IPS-15b (cell line): ENCODE results near the gene CRYZL1.
"Not testable (repeated sequence)": the region's sequence is repeated elsewhere in the genome, so short reads cannot be mapped to it uniquely, and the experiment has no call there.

Source experiments
- H3K27me3 ChIP-seq: one replicate; pipeline ENCODE4 v1.6.1; 2013; ENCODE audit warnings: low read length; ENCODE audit not compliant: control insufficient read depth, insufficient read depth
- H3K36me3 ChIP-seq: one replicate; pipeline ENCODE4 v1.6.1; 2013; ENCODE audit warnings: low read length; ENCODE audit not compliant: control insufficient read depth, insufficient read depth
- H3K4me1 ChIP-seq: one replicate; pipeline ENCODE4 v1.6.1; 2013; ENCODE audit warnings: mild to moderate bottlenecking, low read length; ENCODE audit not compliant: control insufficient read depth, insufficient read depth
- H3K4me3 ChIP-seq: one replicate; pipeline ENCODE4 v1.5.1; 2013; ENCODE audit warnings: low read depth, low read length
- H3K9ac ChIP-seq: one replicate; pipeline ENCODE4 v1.6.1; 2013; ENCODE audit warnings: low read depth, mild to moderate bottlenecking, low read length
- H3K9me3 ChIP-seq: one replicate; pipeline ENCODE4 v1.6.1; 2013; ENCODE audit warnings: mild to moderate bottlenecking, low read length; ENCODE audit not compliant: control insufficient read depth, insufficient read depth

CRYZL1 gene

DNA sequence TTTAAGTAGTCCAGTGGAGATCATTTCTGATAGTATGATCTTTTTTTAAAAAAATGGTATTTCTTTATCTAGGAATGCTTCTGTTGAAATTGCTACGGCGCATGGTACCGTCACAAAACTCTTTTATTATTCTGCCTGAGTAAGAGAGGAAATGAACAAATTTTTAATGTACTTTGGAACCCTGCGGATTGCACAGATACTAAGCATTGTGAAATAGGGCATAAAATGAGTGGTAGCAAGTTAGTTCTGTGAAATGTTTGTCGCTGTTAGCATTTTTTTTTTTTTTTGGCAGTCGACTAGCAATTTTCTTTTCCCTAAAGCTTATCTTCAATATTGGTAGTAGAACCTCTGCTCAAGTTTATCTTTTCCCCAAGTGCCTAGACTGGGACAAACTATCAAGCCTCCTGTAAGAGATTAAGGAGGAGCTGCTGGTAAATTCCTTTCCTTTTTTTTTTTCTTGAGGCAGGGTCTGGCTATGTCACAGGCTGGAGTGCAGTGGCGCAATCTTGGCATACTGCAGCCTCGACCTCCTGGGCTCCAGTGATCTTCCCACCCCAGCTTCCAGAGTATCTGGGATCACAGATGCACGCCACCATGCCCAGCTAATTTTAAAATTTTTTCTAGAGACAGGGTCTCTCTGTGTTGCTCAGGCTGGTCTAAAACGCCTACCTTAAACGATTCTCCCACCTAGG lies 3.0 kb upstream of the CRYZL1 start:
- H3K27me3 ChIP-seq, result no peaks in the 10 kb centered on the region
- H3K36me3 ChIP-seq, result no peaks in the 10 kb centered on the region
- H3K9ac ChIP-seq, result no peak overlapping the region
- H3K4me1 ChIP-seq, result peaks cover 15% of the 10 kb centered on the region
- H3K4me3 ChIP-seq, result peak overlapping the region; percentile 88
- H3K9me3 ChIP-seq, result no peaks in the 10 kb centered on the region

GRCh38 chr21:33643658-33644311 lies 2.2 kb upstream of the CRYZL1 start:
- Histone ChIP-seq H3K36me3 (no peaks in the 10 kb centered on the region), H3K9me3 (no peaks in the 10 kb centered on the region), H3K9ac (peak overlapping the region; percentile 57), H3K4me3 (peak overlapping the region; percentile 88), H3K4me1 (peaks cover 11% of the 10 kb centered on the region), H3K27me3 (no peaks in the 10 kb centered on the region)

GRCh38 chr21:33642896-33643657 lies 1.5 kb upstream of the CRYZL1 start:
- Histone ChIP-seq H3K9me3 (no peaks in the 10 kb centered on the region), H3K36me3 (no peaks in the 10 kb centered on the region), H3K9ac (peak overlapping the region; percentile 57), H3K4me3 (peak overlapping the region; percentile 88), H3K27me3 (no peaks in the 10 kb centered on the region), H3K4me1 (peaks cover 11% of the 10 kb centered on the region)

DNA sequence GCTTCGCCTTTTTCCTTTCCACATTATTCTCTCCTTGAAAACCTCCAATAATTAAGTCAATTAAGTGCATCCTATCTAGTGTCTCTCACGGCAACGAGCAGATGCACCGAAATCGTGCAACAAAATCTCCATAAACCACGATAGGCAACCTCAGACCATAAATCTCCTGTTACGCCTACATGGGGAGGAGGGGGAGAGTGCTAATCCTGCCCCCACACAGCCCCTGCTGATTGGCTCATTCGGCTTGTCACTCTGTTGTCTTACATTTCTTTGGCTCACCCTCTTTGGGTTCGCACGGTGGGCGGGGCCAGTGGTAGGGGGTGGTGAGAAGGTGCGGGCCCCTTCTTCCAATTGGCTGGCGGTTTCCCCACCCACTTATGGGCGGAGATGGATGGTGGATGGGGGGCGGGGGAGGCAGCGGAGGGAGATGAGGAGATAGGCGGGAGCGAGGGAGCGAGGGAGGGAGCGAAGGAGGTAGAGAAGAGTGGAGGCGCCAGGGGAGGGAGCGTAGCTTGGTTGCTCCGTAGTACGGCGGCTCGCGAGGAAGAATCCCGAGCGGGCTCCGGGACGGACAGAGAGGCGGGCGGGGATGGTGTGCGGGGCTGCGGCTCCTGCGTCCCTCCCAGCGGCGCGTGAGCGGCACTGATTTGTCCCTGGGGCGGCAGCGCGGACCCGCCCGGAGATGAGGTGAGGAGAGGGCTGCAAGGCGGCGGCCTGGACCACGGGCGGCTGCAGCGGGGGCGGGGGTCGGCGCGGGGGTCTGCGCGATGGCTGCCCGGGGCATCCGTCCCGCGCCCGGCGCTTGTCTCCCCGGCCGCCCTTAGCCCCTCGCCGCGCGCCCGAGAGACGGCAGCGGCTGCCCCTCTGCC lies 720 bp upstream of the CRYZL1 start, which contains the start of gene ITSN1:
TSS of gene ITSN1 (plus strand) at position 475 of the 869 bp plus-strand sequence. CDS start 76,328 bp downstream, outside the sequence.
- no peaks in the 10 kb centered on the region for H3K36me3 ChIP-seq
- H3K4me1 ChIP-seq, result peaks cover 11% of the 10 kb centered on the region
- H3K4me3 ChIP-seq, result peak within 1 kb of the TSS; percentile 98
- H3K9me3 ChIP-seq, result no peaks in the 10 kb centered on the region
- no peaks in the 10 kb centered on the region for H3K27me3 ChIP-seq
- H3K9ac ChIP-seq, result peak within 1 kb of the TSS; percentile 97

DNA sequence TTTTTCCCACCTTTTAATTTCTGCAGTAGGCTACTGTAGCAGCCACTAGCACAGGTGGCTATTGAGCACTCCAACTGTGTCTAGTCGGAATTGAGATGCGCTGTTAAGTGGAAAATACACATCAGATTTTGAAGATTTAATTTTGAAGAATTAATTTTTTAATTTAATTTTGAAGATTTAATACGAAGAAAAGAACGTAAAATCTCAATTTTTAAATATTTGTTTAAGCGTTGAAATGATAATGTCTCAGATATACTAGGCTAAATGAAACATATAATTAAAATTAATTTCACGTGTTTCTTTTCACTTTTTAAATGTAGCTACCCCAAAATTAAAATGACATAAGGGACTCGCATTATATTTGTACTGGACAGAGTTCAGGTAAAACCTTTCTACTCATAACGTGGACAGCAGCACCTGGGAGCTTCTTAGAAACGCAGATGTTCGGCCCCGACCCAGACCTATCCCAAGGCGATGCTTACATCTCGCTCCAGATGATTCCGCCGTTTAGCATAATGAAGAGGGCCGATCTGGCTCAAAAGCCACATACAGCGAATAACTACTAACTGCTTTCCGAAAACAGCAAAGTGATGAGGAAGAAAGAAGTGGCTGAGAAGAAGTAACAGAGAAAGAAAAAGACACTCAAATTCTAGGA lies 717 bp downstream of the CRYZL1 start:
- no peaks in the 10 kb centered on the region for H3K27me3 ChIP-seq
- H3K9ac ChIP-seq, result peak overlapping the region; percentile 97
- H3K4me3 ChIP-seq, result peak overlapping the region; percentile 98
- H3K4me1 ChIP-seq, result peaks cover 9% of the 10 kb centered on the region
- H3K9me3 ChIP-seq, result no peaks in the 10 kb centered on the region
- no peaks in the 10 kb centered on the region for H3K36me3 ChIP-seq

- no peaks in the 10 kb centered on the region for H3K27me3 ChIP-seq
- no peak overlapping the region for H3K9ac ChIP-seq
- no peak overlapping the region for H3K4me3 ChIP-seq
- H3K4me1 ChIP-seq, result no peaks in the 10 kb centered on the region
- no peaks in the 10 kb centered on the region for H3K9me3 ChIP-seq
- peaks cover 3% of the 10 kb centered on the region for H3K36me3 ChIP-seq
Measured at GRCh38 chr21:33634254-33634653, 7.3 kb downstream of the CRYZL1 start.

GRCh38 chr21:33626151-33626550 lies 15.4 kb downstream of the CRYZL1 start:
- not testable (repeated sequence) for H3K9me3 ChIP-seq, H3K9ac ChIP-seq, H3K27me3 ChIP-seq, H3K4me3 ChIP-seq, H3K36me3 ChIP-seq, H3K4me1 ChIP-seq

DNA sequence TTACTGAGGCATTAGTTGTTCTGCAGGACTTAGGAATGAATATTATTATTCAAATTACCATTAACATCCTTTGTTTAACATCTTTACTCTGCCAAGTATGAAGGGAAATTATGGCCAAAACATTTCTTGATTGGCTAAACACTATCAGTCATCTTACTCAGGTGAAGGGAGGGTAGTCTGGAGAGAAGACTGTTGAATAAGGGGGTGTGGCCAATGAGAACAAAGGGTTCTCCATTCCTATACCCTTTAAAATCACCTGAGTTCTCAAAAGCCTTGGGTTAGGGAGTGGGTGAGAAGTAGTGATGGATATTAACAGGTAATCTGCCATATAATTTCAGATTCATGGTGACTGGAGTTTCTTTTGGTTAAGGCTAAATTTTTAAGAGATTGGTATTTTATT lies 19.3 kb downstream of the CRYZL1 start:
- Histone ChIP-seq H3K36me3 (no peaks in the 10 kb centered on the region), H3K9ac (no peak overlapping the region), H3K4me3 (no peak overlapping the region), H3K9me3 (no peaks in the 10 kb centered on the region), H3K27me3 (no peaks in the 10 kb centered on the region), H3K4me1 (peaks cover 6% of the 10 kb centered on the region)

DNA sequence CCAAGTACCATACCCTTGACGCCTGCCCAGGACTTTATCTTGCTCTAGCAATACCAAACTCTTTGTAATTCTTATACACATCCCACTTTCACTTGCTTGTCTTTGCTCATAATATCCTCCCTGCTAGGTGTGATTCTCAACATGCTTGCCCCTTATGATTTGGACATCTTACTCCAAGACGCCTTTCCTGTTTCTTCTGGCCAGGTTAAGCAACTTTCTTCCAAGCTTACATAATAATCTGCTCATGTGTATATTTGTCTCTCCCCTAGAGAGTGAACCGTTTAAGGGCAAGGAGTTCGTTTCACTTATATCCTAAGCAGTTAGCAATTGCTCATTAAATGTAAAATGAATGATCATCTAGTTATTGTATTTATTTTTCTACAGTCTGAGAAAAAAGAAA lies 21.8 kb downstream of the CRYZL1 start:
- Histone ChIP-seq H3K4me1 (peaks cover 6% of the 10 kb centered on the region), H3K4me3 (no peak overlapping the region), H3K27me3 (no peaks in the 10 kb centered on the region), H3K9ac (no peak overlapping the region), H3K9me3 (no peaks in the 10 kb centered on the region), H3K36me3 (no peaks in the 10 kb centered on the region)

DNA sequence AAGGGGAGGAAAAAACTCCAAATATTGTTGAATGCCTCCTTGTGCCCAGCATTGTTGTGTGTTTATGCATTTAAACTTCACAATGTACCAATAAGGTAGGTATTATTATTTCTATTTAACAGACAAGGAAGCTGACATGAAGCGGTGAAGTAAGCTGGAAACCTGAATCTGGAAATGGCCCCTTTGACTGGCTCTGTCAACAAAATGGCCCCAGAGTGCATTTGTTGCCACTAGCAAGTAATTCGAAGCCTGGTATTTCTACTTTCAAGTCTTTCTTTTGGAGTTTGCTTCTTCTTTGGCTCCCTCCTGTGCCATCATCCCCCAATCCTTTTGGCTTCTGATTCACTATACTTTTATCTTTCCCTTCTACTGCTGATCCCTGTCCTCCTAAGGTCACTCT lies 23.1 kb downstream of the CRYZL1 start:
- Histone ChIP-seq H3K27me3 (no peaks in the 10 kb centered on the region), H3K4me3 (no peak overlapping the region), H3K36me3 (no peaks in the 10 kb centered on the region), H3K9me3 (no peaks in the 10 kb centered on the region), H3K4me1 (peaks cover 6% of the 10 kb centered on the region), H3K9ac (no peak overlapping the region)

DNA sequence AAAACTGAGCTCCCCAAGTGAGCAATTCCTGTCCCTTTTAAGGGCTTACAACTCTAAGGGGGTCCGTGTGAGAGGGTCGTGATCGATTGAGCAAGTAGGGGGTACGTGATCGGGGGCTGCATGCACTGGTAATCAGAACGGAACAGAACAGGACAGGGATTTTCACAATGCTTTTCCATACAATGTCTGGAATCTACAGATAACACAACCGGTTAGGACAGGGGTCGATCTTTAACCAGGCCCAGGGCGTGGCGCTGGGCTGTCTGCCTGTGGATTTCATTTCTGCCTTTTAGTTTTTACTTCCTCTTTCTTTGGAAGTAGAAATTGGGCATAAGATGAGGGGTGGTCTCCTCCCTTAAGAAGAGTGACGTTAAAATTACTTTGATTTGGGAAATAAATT lies 24.0 kb downstream of the CRYZL1 start:
- not testable (repeated sequence) for H3K9ac ChIP-seq, H3K4me3 ChIP-seq, H3K4me1 ChIP-seq, H3K9me3 ChIP-seq, H3K27me3 ChIP-seq, H3K36me3 ChIP-seq
